PC-9 (cell line): ENCODE measurements around the gene DET1. TPM values are rescaled to one million over a fixed set of nuclear protein-coding genes. Genes with fewer than 3 reads are reported as not detected.

Experiments used
- BruUV-seq: library from RNA; stranded (reverse); fragments of 400-500 nt; replicated peaks from 2 replicates; lab custom pipeline; 2021; lab: Mats Ljungman, UMichigan
- CTCF ChIA-PET: fragments of 300-600 bp; sonication (Branson Sonifier 250); formaldehyde crosslinking; loops from one replicate; lab custom pipeline; 2022; ENCODE audit warnings: antibody characterized with exemption; lab: Charles Lee
- POLR2A ChIA-PET: fragments of 300-600 bp; sonication (Branson Sonifier 250); formaldehyde crosslinking; loops from one replicate; lab custom pipeline; 2022; ENCODE audit warnings: antibody characterized with exemption; ENCODE audit not compliant: unreplicated experiment; lab: Charles Lee
- DNase-seq, 2 experiments: peaks; one replicate each; pipeline versions ENCODE4 v3.0.0 to v3.0.0-alpha.2; 2015 to 2022; ENCODE audit warnings: mixed read lengths in 1 of 2
- H2AFZ ChIP-seq: fragments of 200-600 bp; sonication (generic); 2 replicates; pipeline ENCODE4 v1.8.1; 2017; ENCODE audit warnings: antibody characterized with exemption
- H3F3A ChIP-seq: fragments of 200-600 bp; sonication (generic); 2 replicates; pipeline ENCODE4 v1.8.1; 2017; ENCODE audit warnings: antibody characterized with exemption, mild to moderate bottlenecking, low read depth; ENCODE audit not compliant: insufficient read depth
- H3K27ac ChIP-seq: fragments of 200-600 bp; sonication (generic); 2 replicates; pipeline ENCODE4 v1.6.1; 2016; ENCODE audit warnings: mixed run types
- H3K27me3 ChIP-seq: fragments of 200-600 bp; sonication (generic); 2 replicates; pipeline ENCODE4 v1.6.1; 2016; ENCODE audit warnings: low read depth, mixed run types; ENCODE audit not compliant: insufficient read depth
- H3K36me3 ChIP-seq: fragments of 200-600 bp; sonication (generic); 2 replicates; pipeline ENCODE4 v1.6.1; 2016; ENCODE audit warnings: low read depth, mixed run types
- H3K4me1 ChIP-seq: fragments of 200-600 bp; sonication (generic); replicated peaks from 2 replicates; pipeline ENCODE4 v1.6.1; 2016; ENCODE audit warnings: mixed run types; ENCODE audit not compliant: insufficient read depth
- H3K4me2 ChIP-seq: fragments of 200-600 bp; sonication (generic); 2 replicates; pipeline ENCODE4 v1.6.1; 2017; ENCODE audit warnings: mixed run types
- H3K4me3 ChIP-seq: fragments of 200-600 bp; sonication (generic); 2 replicates; pipeline ENCODE4 v1.6.1; 2016; ENCODE audit warnings: mixed run types
- H3K79me2 ChIP-seq: fragments of 200-600 bp; sonication (generic); 2 replicates; pipeline ENCODE4 v1.6.1; 2017; ENCODE audit warnings: low read depth, mixed run types
- H3K9me2 ChIP-seq: fragments of 200-600 bp; sonication (generic); 2 replicates; pipeline ENCODE4 v1.8.1; 2017; ENCODE audit warnings: mild to moderate bottlenecking; ENCODE audit not compliant: insufficient read depth
- H3K9me3 ChIP-seq: fragments of 200-600 bp; sonication (generic); 2 replicates; pipeline ENCODE4 v1.8.1; 2016; ENCODE audit warnings: low read depth; ENCODE audit not compliant: insufficient read depth
- H4K20me1 ChIP-seq: fragments of 200-600 bp; sonication (generic); 2 replicates; pipeline ENCODE4 v1.8.1; 2017; ENCODE audit not compliant: insufficient read depth
- EZH2 ChIP-seq: fragments of 200-600 bp; sonication (generic); IDR thresholded peaks from 2 replicates; pipeline ENCODE4 v1.8.0; 2017; ENCODE audit warnings: antibody characterized with exemption, low read depth
- intact Hi-C: fragments of 100-400 bp; cut with micrococcal nuclease; formaldehyde crosslinking; loops from one replicate; pipeline ENCODE4 v1.10.0; 2022; ENCODE audit not compliant: unreplicated experiment
- total RNA-seq: library from RNA; stranded (reverse); gene quantifications from 2 replicates; pipeline ENCODE4 v1.2.3, GENCODE V29; 2021
- TF ChIP-seq, protein P1 (sequence below): fragments of 200-600 bp; sonication (generic); conservative IDR thresholded peaks from 2 replicates; pipeline ENCODE4 v1.6.1; 2017; ENCODE audit warnings: mixed run types, antibody characterized with exemption, mild to moderate bottlenecking, moderate library complexity

The DET1 gene
- total RNA-seq, 1 experiment from 2014 or later, result 3.7 TPM

DNA sequence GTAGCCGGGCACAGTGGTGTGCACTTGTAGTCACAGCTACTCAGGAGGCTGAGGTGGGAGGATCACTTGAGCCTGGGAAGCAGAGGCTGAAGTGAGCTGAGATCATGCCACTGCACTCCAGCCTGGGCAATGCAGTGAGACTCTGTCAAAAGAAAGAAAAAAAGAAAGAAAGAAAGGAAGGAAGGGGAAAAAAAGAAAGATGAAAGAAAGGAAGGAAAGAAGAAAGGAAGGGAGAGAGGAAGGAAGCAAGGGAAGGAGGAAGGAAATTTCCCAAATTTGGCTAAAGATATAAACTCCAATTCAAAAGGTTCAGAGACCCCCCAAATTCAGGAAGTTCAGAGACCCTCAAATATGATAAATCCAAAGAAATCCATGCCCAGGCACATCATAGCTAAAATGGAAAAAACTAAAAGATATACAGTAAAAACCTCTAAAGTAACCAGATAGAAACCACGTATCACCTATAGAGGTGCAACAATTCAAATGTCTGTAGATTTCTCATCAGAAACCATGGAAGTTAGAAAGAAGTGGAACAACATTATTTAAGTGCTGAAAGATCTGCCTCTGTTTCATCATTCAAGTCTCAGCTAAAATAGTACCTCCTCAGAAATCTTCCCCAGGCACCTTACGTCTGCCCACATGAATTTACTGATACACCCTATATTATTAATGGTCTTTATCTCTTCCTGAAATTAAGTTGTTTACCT, 10.7 kb downstream of the DET1 start:
- Histone ChIP-seq H3K9me3 (no peaks in the 10 kb centered on the region), H3K4me1 (no peaks in the 10 kb centered on the region), H3K79me2 (no peaks in the 10 kb centered on the region), H4K20me1 (no peaks in the 10 kb centered on the region), H3K36me3 (no peaks in the 10 kb centered on the region), H3F3A (no peaks in the 10 kb centered on the region), H3K27me3 (no peaks in the 10 kb centered on the region), H3K4me2 (no peak overlapping the region), H3K4me3 (no peak overlapping the region), H3K27ac (no peak overlapping the region), H3K9me2 (no peaks in the 10 kb centered on the region), H2AFZ (no peak overlapping the region)
- DNase-seq, result no peak
- intact Hi-C loops, result no loop called here
- ChIA-PET CTCF (no interaction called here), POLR2A (no interaction called here)
- no peak for TF ChIP-seq EZH2
- TF ChIP-seq, protein P1, sequence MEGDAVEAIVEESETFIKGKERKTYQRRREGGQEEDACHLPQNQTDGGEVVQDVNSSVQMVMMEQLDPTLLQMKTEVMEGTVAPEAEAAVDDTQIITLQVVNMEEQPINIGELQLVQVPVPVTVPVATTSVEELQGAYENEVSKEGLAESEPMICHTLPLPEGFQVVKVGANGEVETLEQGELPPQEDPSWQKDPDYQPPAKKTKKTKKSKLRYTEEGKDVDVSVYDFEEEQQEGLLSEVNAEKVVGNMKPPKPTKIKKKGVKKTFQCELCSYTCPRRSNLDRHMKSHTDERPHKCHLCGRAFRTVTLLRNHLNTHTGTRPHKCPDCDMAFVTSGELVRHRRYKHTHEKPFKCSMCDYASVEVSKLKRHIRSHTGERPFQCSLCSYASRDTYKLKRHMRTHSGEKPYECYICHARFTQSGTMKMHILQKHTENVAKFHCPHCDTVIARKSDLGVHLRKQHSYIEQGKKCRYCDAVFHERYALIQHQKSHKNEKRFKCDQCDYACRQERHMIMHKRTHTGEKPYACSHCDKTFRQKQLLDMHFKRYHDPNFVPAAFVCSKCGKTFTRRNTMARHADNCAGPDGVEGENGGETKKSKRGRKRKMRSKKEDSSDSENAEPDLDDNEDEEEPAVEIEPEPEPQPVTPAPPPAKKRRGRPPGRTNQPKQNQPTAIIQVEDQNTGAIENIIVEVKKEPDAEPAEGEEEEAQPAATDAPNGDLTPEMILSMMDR, result no peak
- no TSS peak for BruUV-seq

DNA sequence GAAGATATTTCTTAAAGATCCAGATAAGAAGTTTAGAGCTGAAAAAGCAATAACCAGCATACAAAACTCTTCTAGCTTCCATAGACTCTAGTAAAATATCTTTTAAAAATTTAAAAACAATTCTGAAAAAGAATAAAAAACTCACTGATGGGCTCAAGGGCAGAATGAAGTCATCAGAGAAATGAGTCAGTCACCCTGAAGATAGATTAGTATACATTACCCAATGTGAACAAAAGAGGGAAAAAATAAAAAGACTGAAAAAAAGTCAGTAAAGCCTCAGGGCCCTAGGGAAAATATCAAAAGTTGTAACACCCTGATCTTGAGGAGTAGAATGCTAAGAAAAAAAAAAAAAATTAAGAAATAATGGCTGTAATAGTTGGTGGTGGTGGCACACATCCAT, 11.4 kb downstream of the DET1 start:
- no peaks in the 10 kb centered on the region for H3K36me3 ChIP-seq
- intact Hi-C loops, result no loop called here
- H3F3A ChIP-seq, result no peaks in the 10 kb centered on the region
- no peaks in the 10 kb centered on the region for H3K27me3 ChIP-seq
- CTCF ChIA-PET, result no interaction called here
- H3K9me2 ChIP-seq, result no peaks in the 10 kb centered on the region
- H3K4me2 ChIP-seq, result no peak overlapping the region
- BruUV-seq, result no TSS peak
- H3K4me1 ChIP-seq, result no peaks in the 10 kb centered on the region
- H3K9me3 ChIP-seq, result no peaks in the 10 kb centered on the region
- H2AFZ ChIP-seq, result no peak overlapping the region
- POLR2A ChIA-PET, result no interaction called here
- H3K27ac ChIP-seq, result no peak overlapping the region
- no peaks in the 10 kb centered on the region for H4K20me1 ChIP-seq
- DNase-seq, result no peak
- no peaks in the 10 kb centered on the region for H3K79me2 ChIP-seq
- TF ChIP-seq EZH2, result no peak
- TF ChIP-seq, protein P1, result no peak
- no peak overlapping the region for H3K4me3 ChIP-seq

DNA sequence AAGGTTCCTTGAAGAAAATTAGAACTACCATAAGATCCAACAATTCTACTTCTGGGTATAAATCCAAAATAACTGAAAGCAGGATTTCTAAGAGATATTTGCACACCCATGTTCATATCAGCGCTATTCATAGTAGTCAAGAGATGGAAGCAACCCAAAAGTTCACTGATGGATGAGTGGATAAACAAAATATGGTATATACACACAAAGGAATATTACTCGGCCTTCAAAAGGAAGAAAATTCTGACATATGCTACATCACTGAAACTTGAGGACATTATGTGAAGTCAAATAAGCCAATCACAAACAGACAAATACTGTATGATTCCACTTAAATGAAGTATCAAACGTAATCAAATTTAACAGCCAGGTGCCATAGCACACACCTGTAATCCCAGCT, 13.1 kb downstream of the DET1 start:
- TF ChIP-seq EZH2, result no peak
- TF ChIP-seq, protein P1, result no peak
- Histone ChIP-seq H3K9me2 (no peaks in the 10 kb centered on the region), H3K79me2 (no peaks in the 10 kb centered on the region), H3K4me2 (no peak overlapping the region), H3K4me1 (no peaks in the 10 kb centered on the region), H2AFZ (no peak overlapping the region), H3K9me3 (no peaks in the 10 kb centered on the region), H3K27ac (no peak overlapping the region), H3K36me3 (no peaks in the 10 kb centered on the region), H3F3A (no peaks in the 10 kb centered on the region), H4K20me1 (no peaks in the 10 kb centered on the region), H3K4me3 (no peak overlapping the region), H3K27me3 (no peaks in the 10 kb centered on the region)
- intact Hi-C loops, result no loop called here
- no peak for DNase-seq
- no TSS peak for BruUV-seq
- POLR2A ChIA-PET, result no interaction called here
- CTCF ChIA-PET, result no interaction called here
